Stomach (tissue), 9 donors: Measurements from ENCODE around the gene RPRD2. TPM values are rescaled to one million over a fixed set of nuclear protein-coding genes. Genes with fewer than 3 reads are reported as not detected.
A peak's percentile ranks its signal among the peaks of the same experiment; 100 is the strongest.

Experiments
- DNase-seq, 2 donors: peaks; one replicate each; pipeline versions ENCODE4 v3.0.0 to v3.0.0-alpha.2; 2013 to 2019
- H3K27ac ChIP-seq, 5 donors: fragments of 200-600 bp in 4 of 5; sonication (generic) in 4 of 5; one replicate each; pipeline ENCODE4 v1.5.1; 2013 to 2019; ENCODE audit warnings: mild to moderate bottlenecking in 1 of 5, moderate library complexity in 1 of 5
- H3K27me3 ChIP-seq, 3 donors: fragments of 200-600 bp; sonication (generic); one replicate each; pipeline ENCODE4 v1.5.1; 2017 to 2019; ENCODE audit warnings: mixed run types in 1 of 3
- H3K36me3 ChIP-seq, 4 donors: fragments of 200-600 bp; sonication (generic); 1 replicate in 3 of 4; 2 replicates in 1 of 4; pipeline ENCODE4 v1.5.1; 2016 to 2019
- H3K4me1 ChIP-seq, 4 donors: fragments of 200-600 bp; sonication (generic); one replicate each; pipeline ENCODE4 v1.5.1; 2016 to 2019
- H3K4me3 ChIP-seq, 4 donors: fragments of 200-600 bp; sonication (generic) in 3 of 4; one replicate each; pipeline ENCODE4 v1.5.1; 2016 to 2019; ENCODE audit warnings: mild to moderate bottlenecking in 1 of 4
- H3K9me3 ChIP-seq, 4 donors: fragments of 200-600 bp; sonication (generic); one replicate each; pipeline ENCODE4 v1.5.1; 2016 to 2019
- EP300 ChIP-seq: sonication (generic); formaldehyde crosslinking; IDR thresholded peaks from one replicate; pipeline ENCODE4 v1.6.1; 2017; ENCODE audit warnings: antibody characterized with exemption
- POLR2A ChIP-seq, 4 donors: fragments of 450-650 bp; IDR thresholded peaks; one replicate each; pipeline ENCODE4 v1.6.1; 2016; ENCODE audit warnings: antibody characterized with exemption in 4 of 4, control low read depth in 2 of 4, mild to moderate bottlenecking in 1 of 4, moderate library complexity in 1 of 4
- POLR2AphosphoS5 ChIP-seq, 3 donors: sonication (generic); formaldehyde crosslinking; IDR thresholded peaks; one replicate each; pipeline ENCODE4 v1.6.1; 2016; ENCODE audit warnings: antibody characterized with exemption in 3 of 3
- WGBS, 5 donors: extraction: QIAGEN DNeasy Blood & Tissue Kit in 3 of 5; methylation state at CpG; one replicate each; pipeline versions ENCODE4 v1.1.5 to v1.1.7; 2013 to 2018; 5-methylcytosine and 5-hydroxymethylcytosine counted together
- intact Hi-C: fragments of 100-400 bp; cut with DNase I; formaldehyde crosslinking; loops from one replicate; pipeline ENCODE4 v1.15.1; 2023; ENCODE audit warnings: low total_unique reads
- polyA plus RNA-seq, 3 donors: library from polyadenylated mRNA; stranded (reverse); fragments of 200-250 nt; gene quantifications; one replicate each; pipeline ENCODE4 v1.2.3, GENCODE V29; 2013
- total RNA-seq, 5 donors: library from RNA; depleted of rRNA; stranded (reverse); fragments of >200 nt; gene quantifications; one replicate each; pipeline versions ENCODE4 v1.1.0 to v1.2.3, GENCODE V29; 2014 to 2016
- TF ChIP-seq, protein P1 (sequence below), 7 experiments: fragments of 450-650 bp in 4 of 7; fragments of 200-600 bp in 3 of 7; sonication (generic) in 3 of 7; IDR thresholded peaks; one replicate each; pipeline ENCODE4 v1.5.1; 2016 to 2019; ENCODE audit warnings: antibody characterized with exemption in 7 of 7, control low read depth in 2 of 7, mild to moderate bottlenecking in 1 of 7
- donor health status: healthy with polysubstance abuse.
- donor health status: Bipolar disorder and iron deficiency.
- donor health status: healthy.

Gene RPRD2
- total and polyA plus RNA-seq, 8 donors = 4.5 to 41.4 (median 12.3) TPM

DNA sequence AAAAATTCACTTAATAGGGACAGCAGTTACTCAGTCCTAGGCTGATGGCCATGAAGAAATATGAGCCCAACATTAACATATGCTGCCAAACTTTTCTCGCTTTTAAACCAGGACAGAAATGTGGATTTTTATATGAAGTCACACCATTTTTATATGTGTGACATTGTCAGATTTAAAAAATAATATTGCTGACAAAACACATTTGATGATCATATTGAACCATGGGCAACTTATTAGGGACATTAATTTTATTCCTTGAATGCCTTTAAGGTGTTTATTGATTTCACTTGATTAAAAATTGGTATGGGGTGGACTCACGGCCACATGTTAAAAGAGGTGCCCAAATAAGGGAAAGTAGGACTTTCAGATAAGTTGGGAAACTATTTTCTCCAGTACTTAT, 58.6 kb downstream of the RPRD2 start:
- H3K9me3 ChIP-seq = no peaks in the 10 kb centered on the region
- intact Hi-C loops = no loop called here
- H3K4me3 ChIP-seq = no peak overlapping the region
- WGBS, 5 donors = 94 to 98% (median 95%) methylated on average over 2 of the region's 2 CpGs
- H3K27ac ChIP-seq = no peak overlapping the region
- H3K36me3 ChIP-seq = peaks cover 0 to 50% (median 46%) of the 10 kb centered on the region in 4 donors
- no peaks in the 10 kb centered on the region for H3K27me3 ChIP-seq
- TF ChIP-seq POLR2A (IDR thresholded peaks at IDR 0.05) (no peak), POLR2AphosphoS5 (IDR thresholded peaks at IDR 0.05) (no peak)
- DNase-seq = no peak
- peaks cover 0 to 15% (median 6%) of the 10 kb centered on the region in 4 donors for H3K4me1 ChIP-seq

DNA sequence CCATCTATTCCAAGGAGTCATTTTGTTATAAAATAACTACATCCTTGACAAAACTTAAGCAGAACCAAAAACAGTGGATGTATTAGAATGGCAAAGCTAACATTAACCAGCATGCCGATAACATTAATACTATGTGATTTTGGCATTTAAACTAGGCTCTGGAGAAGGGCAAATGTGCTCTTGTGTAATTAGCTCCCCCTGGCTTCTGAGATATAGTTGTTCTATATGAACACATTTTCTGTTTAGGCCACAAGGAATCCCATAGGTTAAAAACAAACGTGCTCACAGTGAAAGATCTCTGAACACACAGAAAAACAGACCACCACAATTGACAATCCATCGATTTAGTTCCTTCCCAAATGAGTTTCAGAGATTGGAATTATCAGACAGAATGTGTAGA, 65.9 kb downstream of the RPRD2 start:
- WGBS, 5 donors = 36 to 54% (median 45%) methylated on average over 3 of the region's 3 CpGs
- H3K27ac ChIP-seq = no peak overlapping the region
- H3K27me3 ChIP-seq = no peaks in the 10 kb centered on the region
- DNase-seq = peak in 1 of 2 donors; percentile 21
- TF ChIP-seq, protein P1, sequence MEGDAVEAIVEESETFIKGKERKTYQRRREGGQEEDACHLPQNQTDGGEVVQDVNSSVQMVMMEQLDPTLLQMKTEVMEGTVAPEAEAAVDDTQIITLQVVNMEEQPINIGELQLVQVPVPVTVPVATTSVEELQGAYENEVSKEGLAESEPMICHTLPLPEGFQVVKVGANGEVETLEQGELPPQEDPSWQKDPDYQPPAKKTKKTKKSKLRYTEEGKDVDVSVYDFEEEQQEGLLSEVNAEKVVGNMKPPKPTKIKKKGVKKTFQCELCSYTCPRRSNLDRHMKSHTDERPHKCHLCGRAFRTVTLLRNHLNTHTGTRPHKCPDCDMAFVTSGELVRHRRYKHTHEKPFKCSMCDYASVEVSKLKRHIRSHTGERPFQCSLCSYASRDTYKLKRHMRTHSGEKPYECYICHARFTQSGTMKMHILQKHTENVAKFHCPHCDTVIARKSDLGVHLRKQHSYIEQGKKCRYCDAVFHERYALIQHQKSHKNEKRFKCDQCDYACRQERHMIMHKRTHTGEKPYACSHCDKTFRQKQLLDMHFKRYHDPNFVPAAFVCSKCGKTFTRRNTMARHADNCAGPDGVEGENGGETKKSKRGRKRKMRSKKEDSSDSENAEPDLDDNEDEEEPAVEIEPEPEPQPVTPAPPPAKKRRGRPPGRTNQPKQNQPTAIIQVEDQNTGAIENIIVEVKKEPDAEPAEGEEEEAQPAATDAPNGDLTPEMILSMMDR (IDR thresholded peaks at IDR 0.05) = peak in 1 of 7 experiments; percentile 41
- no peak for TF ChIP-seq POLR2AphosphoS5 (IDR thresholded peaks at IDR 0.05)
- no peaks in the 10 kb centered on the region for H3K4me1 ChIP-seq
- no peaks in the 10 kb centered on the region for H3K9me3 ChIP-seq
- no peak overlapping the region for H3K4me3 ChIP-seq
- peaks cover 0 to 10% (median 6%) of the 10 kb centered on the region in 4 donors for H3K36me3 ChIP-seq
- intact Hi-C loops = no loop called here

DNA sequence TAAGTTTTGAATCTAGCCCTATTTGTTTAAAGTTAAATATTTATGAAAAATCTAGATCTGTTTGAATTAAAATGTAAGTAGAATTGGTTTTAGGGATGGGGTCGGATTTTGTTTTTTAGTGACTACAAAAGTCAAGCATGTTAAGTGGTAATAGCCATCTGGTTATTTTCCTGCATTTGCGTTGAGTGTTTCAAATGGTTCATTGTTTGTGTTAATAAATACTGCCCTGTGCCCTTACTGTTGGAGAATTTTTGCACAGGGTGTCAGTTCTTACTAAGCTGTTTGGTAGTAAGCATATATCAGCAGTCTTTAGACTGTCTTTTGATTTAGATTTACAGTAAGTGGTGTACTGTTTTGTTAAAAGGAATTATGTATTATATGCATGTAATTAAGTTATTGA, 77.2 kb downstream of the RPRD2 start:
- H3K4me3 ChIP-seq = no peak overlapping the region
- DNase-seq = peak in 1 of 2 donors; percentile 11
- intact Hi-C loops = no loop called here
- no peaks in the 10 kb centered on the region for H3K9me3 ChIP-seq
- H3K27me3 ChIP-seq = no peaks in the 10 kb centered on the region
- peaks cover 0 to 3% (median 0%) of the 10 kb centered on the region in 4 donors for H3K4me1 ChIP-seq
- no peak overlapping the region for H3K27ac ChIP-seq
- WGBS, 5 donors = 61 to 83% (median 79%) methylated on average over 2 of the region's 2 CpGs
- TF ChIP-seq, protein P1 (IDR thresholded peaks at IDR 0.05) = no peak
- H3K36me3 ChIP-seq = peaks cover 5 to 64% (median 57%) of the 10 kb centered on the region in 4 donors

DNA sequence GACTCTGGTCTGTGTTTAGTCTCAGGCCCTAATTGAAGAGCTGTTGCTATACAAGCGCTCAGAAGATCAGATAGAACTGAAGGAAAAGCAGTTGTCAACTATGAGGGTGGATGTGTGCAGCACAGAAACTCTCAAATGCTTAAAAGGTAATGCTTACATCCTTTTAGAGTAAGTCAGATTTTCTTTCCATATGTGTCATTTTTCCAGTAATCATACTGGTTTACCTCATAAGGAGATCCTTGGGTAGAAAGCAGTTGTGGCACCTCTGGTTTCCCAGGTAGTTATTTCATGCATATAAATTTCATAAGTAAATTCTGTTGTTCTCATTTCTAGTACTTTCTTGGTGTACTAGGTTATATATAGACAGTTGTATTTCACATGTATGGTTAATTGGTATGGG, 80.3 kb downstream of the RPRD2 start:
- Histone ChIP-seq H3K4me3 (no peak overlapping the region), H3K4me1 (peaks cover 0 to 3% (median 0%) of the 10 kb centered on the region in 4 donors), H3K9me3 (no peaks in the 10 kb centered on the region), H3K36me3 (peaks cover 28 to 77% (median 75%) of the 10 kb centered on the region in 4 donors), H3K27ac (no peak overlapping the region), H3K27me3 (no peaks in the 10 kb centered on the region)
- intact Hi-C loops = no loop called here
- TF ChIP-seq POLR2A (IDR thresholded peaks at IDR 0.05) (no peak), POLR2AphosphoS5 (IDR thresholded peaks at IDR 0.05) (no peak), EP300 (no peak)
- TF ChIP-seq, protein P1 (IDR thresholded peaks at IDR 0.05) = no peak
- no peak for DNase-seq
- 91 to 100% (median 100%) methylated on average over 1 of the region's 1 CpG for WGBS, 5 donors

DNA sequence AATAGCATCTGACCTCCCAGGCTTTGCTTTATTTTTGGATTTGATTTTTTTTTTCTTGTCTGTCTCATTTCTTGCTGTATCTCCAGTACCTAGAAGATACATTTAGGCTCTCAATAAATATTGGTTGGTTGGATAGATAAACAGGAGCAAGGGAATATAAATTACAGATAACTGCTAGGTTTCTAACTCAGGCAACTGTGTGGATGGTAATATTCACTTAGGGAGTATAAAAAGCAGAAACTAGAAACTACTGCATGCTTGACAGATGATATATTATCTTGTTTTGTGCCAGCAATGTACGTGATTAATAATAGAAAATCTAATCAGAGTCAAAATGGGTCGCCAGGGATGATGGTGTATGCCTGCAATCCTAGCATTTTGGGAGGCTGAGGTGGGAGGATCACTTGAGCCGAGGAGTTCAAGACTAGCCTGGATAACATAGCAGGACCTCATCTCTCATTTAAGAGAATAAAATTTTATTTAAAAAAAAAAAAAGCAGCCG, 92.2 kb downstream of the RPRD2 start:
- Histone ChIP-seq H3K27me3 (no peaks in the 10 kb centered on the region), H3K36me3 (peaks cover 16 to 93% (median 85%) of the 10 kb centered on the region in 4 donors), H3K4me1 (no peaks in the 10 kb centered on the region), H3K9me3 (no peaks in the 10 kb centered on the region), H3K4me3 (no peak overlapping the region), H3K27ac (no peak overlapping the region)
- intact Hi-C loops = no loop called here
- 75 to 90% (median 82%) methylated on average over 4 of the region's 4 CpGs for WGBS, 5 donors
- DNase-seq = no peak
- TF ChIP-seq, protein P1 (IDR thresholded peaks at IDR 0.05) = no peak
- TF ChIP-seq POLR2A (IDR thresholded peaks at IDR 0.05) = no peak
- no peak for TF ChIP-seq POLR2AphosphoS5 (IDR thresholded peaks at IDR 0.05)
- TF ChIP-seq EP300 = no peak
